ENCODE data around the gene INPPL1. TPM values are rescaled to one million over a fixed set of nuclear protein-coding genes. Genes with fewer than 3 reads are reported as not detected.

INPPL1 gene
- total RNA-seq, 4 donors from 2014 or later = 65.8 to 134 (median 92.4) TPM

DNA sequence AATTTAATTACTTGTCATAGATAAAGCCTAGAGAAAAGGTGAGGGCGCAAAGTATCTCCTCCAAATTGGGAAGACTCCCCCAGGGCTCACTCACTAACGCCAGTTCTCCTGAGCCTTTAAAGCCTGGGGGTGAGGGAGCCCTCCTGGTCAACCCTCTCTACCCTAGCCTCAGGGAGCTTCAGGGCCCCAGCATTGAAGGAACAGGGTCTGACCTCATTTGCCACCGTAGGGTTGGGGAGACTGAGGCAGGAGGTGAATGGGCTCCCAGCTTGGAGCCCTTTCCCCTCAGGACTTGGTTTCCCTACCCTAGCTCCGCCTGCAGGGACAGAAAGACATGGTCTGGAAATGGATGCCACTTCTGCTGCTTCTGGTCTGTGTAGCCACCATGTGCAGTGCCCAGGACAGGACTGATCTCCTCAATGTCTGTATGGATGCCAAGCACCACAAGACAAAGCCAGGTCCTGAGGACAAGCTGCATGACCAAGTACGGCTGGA, 6.3 kb upstream of the INPPL1 start:
- no peaks in the 10 kb centered on the region for H3K9me3 ChIP-seq
- no peaks in the 10 kb centered on the region for H3K36me3 ChIP-seq
- no peak overlapping the region for H3K4me3 ChIP-seq
- 71 to 100% methylated on average over 1 of the region's 5 CpGs for WGBS, 2 donors (ENCODE audit: low coverage in 1 of 2)
- peaks cover 17% of the 10 kb centered on the region for H3K27me3 ChIP-seq
- peaks cover 0 to 10% (median 3%) of the 10 kb centered on the region in 3 donors for H3K4me1 ChIP-seq
- peak overlapping the region in 1 of 4 donors; percentile 39 for H3K27ac ChIP-seq
- ATAC-seq = no peak
- TF ChIP-seq CTCF (IDR thresholded peaks at IDR 0.05) = no peak
- TF ChIP-seq POLR2A (IDR thresholded peaks at IDR 0.05) = no peak
- TF ChIP-seq EP300 (IDR thresholded peaks at IDR 0.05) = no peak
- TF ChIP-seq POLR2AphosphoS5 (IDR thresholded peaks at IDR 0.05) = no peak

GRCh38 chr11:72220696-72221363, 3.7 kb upstream of the INPPL1 start:
- peaks cover 17% of the 10 kb centered on the region for H3K27me3 ChIP-seq
- TF ChIP-seq POLR2A (IDR thresholded peaks at IDR 0.05) = no peak
- no peak for TF ChIP-seq EP300 (IDR thresholded peaks at IDR 0.05)
- TF ChIP-seq POLR2AphosphoS5 (IDR thresholded peaks at IDR 0.05) = no peak
- no peak for TF ChIP-seq CTCF (IDR thresholded peaks at IDR 0.05)
- H3K4me1 ChIP-seq = peaks cover 0 to 19% (median 9%) of the 10 kb centered on the region in 3 donors
- no peak for ATAC-seq
- H3K9me3 ChIP-seq = no peaks in the 10 kb centered on the region
- H3K36me3 ChIP-seq = no peaks in the 10 kb centered on the region
- H3K4me3 ChIP-seq = no peak overlapping the region
- WGBS, 2 donors (ENCODE audit: low coverage in 1 of 2) = 100% methylated on average over 2 of the region's 10 CpGs; no CpG with 5 or more reads in 1 of the 2 donors
- H3K27ac ChIP-seq = no peak overlapping the region

- Histone ChIP-seq H3K36me3 (no peaks in the 10 kb centered on the region), H3K27ac (peak overlapping the region in 2 of 4 donors; percentile 92 to 95), H3K9me3 (no peaks in the 10 kb centered on the region), H3K27me3 (peaks cover 11% of the 10 kb centered on the region), H3K4me1 (peaks cover 0 to 26% (median 13%) of the 10 kb centered on the region in 3 donors), H3K4me3 (no peak overlapping the region)
- ATAC-seq = no peak
- no peak for TF ChIP-seq POLR2AphosphoS5 (IDR thresholded peaks at IDR 0.05)
- WGBS, 2 donors (ENCODE audit: low coverage in 1 of 2) = 91% methylated on average over 1 of the region's 7 CpGs; no CpG with 5 or more reads in 1 of the 2 donors
Observed at GRCh38 chr11:72221386-72222075, 3.0 kb upstream of the INPPL1 start.

DNA sequence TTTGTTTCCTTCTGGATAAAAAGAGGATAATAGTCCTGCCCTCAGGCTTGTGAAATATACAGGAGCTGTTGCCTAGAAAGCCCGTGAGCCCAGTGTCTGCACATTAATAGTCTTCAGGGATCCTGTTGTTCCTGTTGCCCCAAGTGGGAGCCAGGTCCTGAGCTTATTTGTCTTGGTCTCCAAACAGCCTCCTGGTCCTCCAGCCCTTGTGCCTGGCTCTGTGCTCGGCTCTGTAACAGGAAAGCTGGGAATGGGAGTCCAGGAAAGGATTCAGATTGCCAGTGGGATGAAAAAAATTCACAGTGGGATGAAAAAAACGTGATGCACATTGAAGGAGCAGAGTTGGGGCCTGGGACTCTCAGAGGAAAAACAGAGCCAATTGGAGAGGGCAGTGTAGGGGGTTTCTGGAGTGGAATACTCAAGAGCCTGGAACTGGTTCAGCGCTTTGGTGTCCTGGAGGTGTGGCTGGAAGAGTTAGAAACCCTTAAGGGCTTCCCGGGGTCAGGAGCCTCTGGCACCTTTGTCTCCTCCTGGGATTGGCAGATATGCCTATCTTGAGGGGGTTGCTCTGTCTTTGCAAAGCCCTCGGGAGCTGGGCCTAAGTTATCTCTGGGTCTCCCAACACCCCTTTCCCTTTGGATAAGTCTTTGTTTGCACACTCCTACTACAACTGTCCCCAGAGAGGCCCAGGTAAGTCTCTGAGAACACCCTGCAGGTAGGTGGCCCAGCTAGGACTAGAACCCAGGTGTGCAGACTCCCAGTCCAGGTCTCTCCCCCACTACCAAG, 2.3 kb upstream of the INPPL1 start:
- H3K9me3 ChIP-seq = no peaks in the 10 kb centered on the region
- peaks cover 0 to under 1% of the 10 kb centered on the region in 2 donors for H3K36me3 ChIP-seq
- TF ChIP-seq POLR2A (IDR thresholded peaks at IDR 0.05) (no peak), EP300 (IDR thresholded peaks at IDR 0.05) (no peak), CTCF (IDR thresholded peaks at IDR 0.05) (no peak), POLR2AphosphoS5 (IDR thresholded peaks at IDR 0.05) (no peak)
- H3K27me3 ChIP-seq = peaks cover 4% of the 10 kb centered on the region
- H3K4me3 ChIP-seq = peak overlapping the region; percentile 88 to 95
- no peak for ATAC-seq
- WGBS, 2 donors (ENCODE audit: low coverage in 1 of 2) = 56 to 60% methylated on average over 4 of the region's 6 CpGs
- peaks cover 0 to 34% (median 14%) of the 10 kb centered on the region in 3 donors for H3K4me1 ChIP-seq
- H3K27ac ChIP-seq = peak overlapping the region; percentile 92 to 99 (median 94)

Data from gastroesophageal sphincter (tissue), 4 donors.